LNCaP clone FGC (cell line): ENCODE results near the gene GAS5.
"Not testable (repeated sequence)": the region's sequence is repeated elsewhere in the genome, so short reads cannot be mapped to it uniquely, and the experiment has no call there.

Experiments
- DNase-seq: peaks from one replicate; pipeline ENCODE4 v3.0.0-alpha.2; 2011; ENCODE audit warnings: low read depth
- H3K4me3 ChIP-seq: 2 replicates; pipeline ENCODE4 v1.5.1; 2011; ENCODE audit warnings: mild to moderate bottlenecking, low read depth, low read length, control low read depth
- CTCF ChIP-seq: IDR thresholded peaks from 2 replicates; pipeline ENCODE4 v1.5.1; 2012; ENCODE audit warnings: mild to moderate bottlenecking; ENCODE audit not compliant: control insufficient read depth, insufficient read depth; ENCODE audit errors: extremely low read depth

GAS5 gene

GRCh38 chr1:173865468-173866164, 2.2 kb downstream of the GAS5 start:
- TF ChIP-seq CTCF: no peak
- H3K4me3 ChIP-seq: peak overlapping the region; percentile 92
- no peak for DNase-seq

- no peak overlapping the region; the same call in 1 of the 2 replicates for H3K4me3 ChIP-seq
- DNase-seq: no peak
- no peak for TF ChIP-seq CTCF
Measured at GRCh38 chr1:173864179-173864867, 3.5 kb downstream of the GAS5 start.

- DNase-seq: no peak
- no peak for TF ChIP-seq CTCF
- H3K4me3 ChIP-seq: no peak overlapping the region
Measured at GRCh38 chr1:173863224-173864161, 4.3 kb downstream of the GAS5 start.

GRCh38 chr1:173862769-173863223, 5.0 kb downstream of the GAS5 start:
- no peak for TF ChIP-seq CTCF
- no peak overlapping the region for H3K4me3 ChIP-seq
- DNase-seq: no peak

GRCh38 chr1:173862146-173862768, 5.5 kb downstream of the GAS5 start:
- not testable (repeated sequence) for DNase-seq, H3K4me3 ChIP-seq

- no peak for DNase-seq
- no peak overlapping the region for H3K4me3 ChIP-seq
- no peak for TF ChIP-seq CTCF
Measured at GRCh38 chr1:173861731-173862145, 6.1 kb downstream of the GAS5 start.
